Mesothelial cell of epicardium (in vitro differentiated cells): Measurements from ENCODE around the gene ACTR3C. TPM values are rescaled to one million over a fixed set of nuclear protein-coding genes. Genes with fewer than 3 reads are reported as not detected.

Experiments
- DNase-seq, 2 experiments: peaks; one replicate each; pipeline ENCODE4 v3.0.0; 2021; ENCODE audit warnings: low spot score in 2 of 2; ENCODE audit not compliant: unreplicated experiment in 2 of 2
- H3K27ac Mint-ChIP-seq: 2 replicates; pipeline ENCODE4 v1.8.0; 2021; ENCODE audit warnings: mixed read lengths
- H3K27me3 Mint-ChIP-seq: 2 replicates; pipeline ENCODE4 v1.8.0; 2021; ENCODE audit warnings: low read depth, mixed read lengths
- H3K36me3 Mint-ChIP-seq: 2 replicates; pipeline ENCODE4 v1.8.0; 2021; ENCODE audit warnings: mixed read lengths
- H3K4me1 Mint-ChIP-seq: 2 replicates; pipeline ENCODE4 v1.8.0; 2021; ENCODE audit warnings: mixed read lengths
- H3K4me3 Mint-ChIP-seq: 2 replicates; pipeline ENCODE4 v1.8.0; 2021; ENCODE audit warnings: mild to moderate bottlenecking, moderate library complexity, mixed read lengths
- H3K9me3 Mint-ChIP-seq: 2 replicates; pipeline ENCODE4 v1.8.0; 2021; ENCODE audit warnings: mixed read lengths
- total RNA-seq: library from RNA; stranded (reverse); gene quantifications from 3 replicates; pipeline ENCODE4 v1.2.1, GENCODE V29; 2021
- TF ChIP-seq, protein P1 (sequence below): fragments of 200-600 bp; sonication (generic); IDR thresholded peaks from one replicate; pipeline ENCODE4 v1.5.0; 2021; ENCODE audit warnings: antibody characterized with exemption; ENCODE audit not compliant: unreplicated experiment

The ACTR3C gene
- total RNA-seq, 1 donor from 2014 or later: 0.40 TPM

DNA sequence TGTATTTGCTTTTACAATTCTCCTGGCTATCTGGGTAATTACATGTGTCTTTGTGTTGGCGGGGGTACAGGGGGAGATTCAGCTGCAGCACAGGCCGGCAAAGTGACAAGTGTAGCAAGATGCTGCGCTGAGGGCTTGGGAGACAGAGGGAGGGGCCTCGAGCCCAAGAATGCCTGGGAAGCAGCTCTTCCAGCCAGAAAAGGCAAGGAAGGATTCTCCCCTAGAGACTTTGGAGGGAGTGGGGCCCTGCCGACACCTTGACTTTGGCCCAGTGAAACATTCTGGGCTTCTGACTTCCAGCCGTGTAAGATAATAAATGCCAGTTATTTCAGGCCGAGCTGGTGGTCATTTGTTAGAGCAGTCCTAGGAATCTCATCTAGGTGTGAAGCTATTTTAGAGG, 38.1 kb upstream of the ACTR3C start:
- TF ChIP-seq, protein P1, sequence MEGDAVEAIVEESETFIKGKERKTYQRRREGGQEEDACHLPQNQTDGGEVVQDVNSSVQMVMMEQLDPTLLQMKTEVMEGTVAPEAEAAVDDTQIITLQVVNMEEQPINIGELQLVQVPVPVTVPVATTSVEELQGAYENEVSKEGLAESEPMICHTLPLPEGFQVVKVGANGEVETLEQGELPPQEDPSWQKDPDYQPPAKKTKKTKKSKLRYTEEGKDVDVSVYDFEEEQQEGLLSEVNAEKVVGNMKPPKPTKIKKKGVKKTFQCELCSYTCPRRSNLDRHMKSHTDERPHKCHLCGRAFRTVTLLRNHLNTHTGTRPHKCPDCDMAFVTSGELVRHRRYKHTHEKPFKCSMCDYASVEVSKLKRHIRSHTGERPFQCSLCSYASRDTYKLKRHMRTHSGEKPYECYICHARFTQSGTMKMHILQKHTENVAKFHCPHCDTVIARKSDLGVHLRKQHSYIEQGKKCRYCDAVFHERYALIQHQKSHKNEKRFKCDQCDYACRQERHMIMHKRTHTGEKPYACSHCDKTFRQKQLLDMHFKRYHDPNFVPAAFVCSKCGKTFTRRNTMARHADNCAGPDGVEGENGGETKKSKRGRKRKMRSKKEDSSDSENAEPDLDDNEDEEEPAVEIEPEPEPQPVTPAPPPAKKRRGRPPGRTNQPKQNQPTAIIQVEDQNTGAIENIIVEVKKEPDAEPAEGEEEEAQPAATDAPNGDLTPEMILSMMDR: no peak
- Mint-ChIP-seq H3K36me3 (no peaks in the 10 kb centered on the region), H3K4me3 (no peak overlapping the region), H3K27me3 (no peaks in the 10 kb centered on the region), H3K4me1 (peaks cover 29% of the 10 kb centered on the region), H3K9me3 (no peaks in the 10 kb centered on the region), H3K27ac (peak overlapping the region; percentile 52)
- no peak for DNase-seq

DNA sequence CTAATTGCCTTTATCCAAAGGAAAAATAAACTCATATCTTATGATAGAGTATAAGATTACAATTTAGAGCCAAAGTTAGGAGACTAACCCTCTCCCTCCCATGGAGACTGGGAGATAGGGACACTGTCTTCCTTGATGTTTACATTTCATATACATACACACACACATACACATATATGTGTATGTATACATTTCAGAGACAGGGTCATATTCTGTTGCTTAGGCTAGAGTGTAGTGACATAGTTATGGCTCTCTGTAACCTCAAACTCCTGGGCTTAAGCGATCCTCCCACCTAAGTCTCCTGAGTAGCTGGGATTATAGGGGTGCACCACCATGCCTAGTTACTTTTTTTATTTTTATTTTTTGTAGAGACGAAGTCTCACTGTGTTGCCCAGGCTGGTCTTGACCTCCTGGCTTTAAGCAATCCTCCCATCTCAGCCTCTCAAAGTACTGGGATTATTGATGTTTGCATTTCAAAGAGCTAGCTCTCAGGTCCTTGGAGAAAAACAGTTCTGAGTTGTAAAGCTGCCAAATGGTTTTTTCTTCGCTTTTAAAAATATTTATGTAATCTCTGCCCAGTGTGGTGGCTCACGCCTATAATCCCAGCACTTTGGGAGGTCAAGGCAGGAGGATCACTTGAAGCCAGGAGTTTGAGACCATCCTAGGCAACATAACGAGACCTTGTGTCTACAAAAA, 37.2 kb upstream of the ACTR3C start:
- no peak overlapping the region for H3K27ac Mint-ChIP-seq
- H3K9me3 Mint-ChIP-seq: no peaks in the 10 kb centered on the region
- no peaks in the 10 kb centered on the region for H3K36me3 Mint-ChIP-seq
- H3K4me3 Mint-ChIP-seq: no peak overlapping the region
- DNase-seq: no peak
- TF ChIP-seq, protein P1: no peak
- H3K4me1 Mint-ChIP-seq: peaks cover 21% of the 10 kb centered on the region
- H3K27me3 Mint-ChIP-seq: no peaks in the 10 kb centered on the region

DNA sequence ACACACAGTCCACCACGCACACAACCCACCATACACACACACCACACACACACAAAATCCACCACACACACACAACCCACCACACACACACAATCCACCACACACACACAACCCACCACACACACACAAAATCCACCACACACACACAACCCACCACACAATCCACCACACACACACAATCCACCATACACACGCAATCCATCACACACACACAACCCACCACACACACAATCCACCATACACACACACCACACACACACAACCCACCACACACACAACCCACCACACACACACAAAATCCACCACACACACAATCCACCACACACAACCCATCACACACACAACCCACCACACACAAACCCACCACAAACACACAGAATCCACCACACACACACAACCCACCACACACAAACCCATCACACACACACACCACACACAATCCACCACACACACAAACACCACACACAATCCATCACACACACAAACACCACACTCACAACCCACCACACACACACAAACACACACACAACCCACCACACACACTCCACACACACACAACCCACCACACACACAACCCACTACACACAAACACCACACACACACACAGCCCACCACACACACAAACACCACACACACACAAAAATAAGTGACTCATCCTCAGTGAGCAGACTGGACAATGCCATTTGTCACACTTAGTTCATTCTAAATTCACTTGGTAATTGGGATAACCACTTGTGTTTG, 36.4 kb upstream of the ACTR3C start:
- no peaks in the 10 kb centered on the region for H3K36me3 Mint-ChIP-seq
- no peak overlapping the region for H3K27ac Mint-ChIP-seq
- DNase-seq: no peak
- no peaks in the 10 kb centered on the region for H3K27me3 Mint-ChIP-seq
- H3K4me1 Mint-ChIP-seq: peaks cover 20% of the 10 kb centered on the region
- H3K9me3 Mint-ChIP-seq: no peaks in the 10 kb centered on the region
- no peak overlapping the region for H3K4me3 Mint-ChIP-seq
- TF ChIP-seq, protein P1: no peak

DNA sequence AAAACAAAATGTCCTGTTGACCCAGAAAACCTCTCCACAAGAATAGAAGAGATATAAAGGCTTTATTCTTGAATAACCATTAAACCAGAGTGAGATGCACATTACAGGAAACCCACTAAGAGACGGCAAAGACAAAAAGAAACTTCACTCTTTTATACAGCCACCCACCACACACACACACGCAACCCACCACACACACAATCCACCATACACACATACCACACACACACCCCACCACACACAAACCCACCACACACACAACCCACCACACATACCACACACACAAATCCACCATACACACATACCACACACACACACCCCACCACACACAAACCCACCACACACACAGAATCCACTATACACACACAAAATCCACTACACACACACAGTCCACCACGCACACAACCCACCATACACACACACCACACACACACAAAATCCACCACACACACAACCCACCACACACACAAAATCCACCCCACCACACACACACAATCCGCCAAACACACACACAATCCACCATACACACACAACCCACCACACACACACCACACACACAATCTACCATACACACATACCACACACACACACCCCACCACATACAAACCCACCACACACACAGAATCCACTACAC, 35.8 kb upstream of the ACTR3C start:
- Mint-ChIP-seq H3K9me3 (no peaks in the 10 kb centered on the region), H3K4me1 (peaks cover 20% of the 10 kb centered on the region), H3K36me3 (no peaks in the 10 kb centered on the region)

DNA sequence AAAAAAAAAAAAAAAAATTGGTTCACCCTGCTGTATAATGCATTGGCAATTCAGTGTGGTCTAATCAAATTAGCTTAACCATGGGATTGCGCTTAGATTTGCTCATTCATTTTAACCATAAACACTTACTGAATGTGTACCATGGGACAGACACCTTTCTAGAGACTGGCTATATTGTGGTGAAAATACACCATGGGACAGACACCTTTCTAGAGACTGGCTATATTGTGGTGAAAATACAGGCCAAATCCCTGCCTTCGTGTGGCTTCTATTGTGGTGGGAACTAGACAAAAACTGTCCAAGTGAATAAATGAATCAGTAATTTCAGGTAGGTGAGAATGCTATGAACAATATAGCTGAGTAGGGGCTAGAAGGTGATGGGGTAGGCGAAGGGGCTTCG, 35.1 kb upstream of the ACTR3C start:
- H3K9me3 Mint-ChIP-seq: no peaks in the 10 kb centered on the region
- no peak overlapping the region for H3K27ac Mint-ChIP-seq
- peaks cover 20% of the 10 kb centered on the region for H3K4me1 Mint-ChIP-seq
- no peaks in the 10 kb centered on the region for H3K27me3 Mint-ChIP-seq
- TF ChIP-seq, protein P1: no peak
- H3K36me3 Mint-ChIP-seq: no peaks in the 10 kb centered on the region
- DNase-seq: no peak
- H3K4me3 Mint-ChIP-seq: no peak overlapping the region

More for the DNA sequence above, 35.8 kb upstream of the ACTR3C start:
- TF ChIP-seq, protein P1: no peak
- DNase-seq: no peak
- H3K27ac Mint-ChIP-seq: no peak overlapping the region
- no peak overlapping the region for H3K4me3 Mint-ChIP-seq
- H3K27me3 Mint-ChIP-seq: no peaks in the 10 kb centered on the region
